B cell (primary cell): ENCODE data around the gene LNP1. TPM values are rescaled to one million over a fixed set of nuclear protein-coding genes. Genes with fewer than 3 reads are reported as not detected.

Source experiments
- ATAC-seq: fragments of 200-7000 bp; cut with Tn5 transposase; one replicate; pipeline ENCODE4 v1.10.0; 2021; ENCODE audit warnings: low read depth, mild to moderate bottlenecking, moderate number of reproducible peaks, moderate library complexity
- CTCF ChIA-PET: fragments of 350-600 bp; sonication (Branson Sonifier 250); formaldehyde crosslinking; loops from one replicate; lab custom pipeline; 2021; ENCODE audit warnings: antibody characterized with exemption, inconsistent platforms; lab: Charles Lee
- POLR2A ChIA-PET: fragments of 350-600 bp; sonication (Branson Sonifier 250); formaldehyde crosslinking; loops from one replicate; lab custom pipeline; 2021; ENCODE audit warnings: antibody characterized with exemption; lab: Charles Lee
- DNase-seq: peaks from one replicate; pipeline ENCODE4 v3.0.0; 2013
- H2AFZ ChIP-seq: 2 replicates; pipeline ENCODE4 v1.6.1; 2012; ENCODE audit warnings: mild to moderate bottlenecking, low read depth, low read length; ENCODE audit not compliant: insufficient read depth, poor library complexity, severe bottlenecking
- H3K27ac ChIP-seq, 2 donors: 1 replicate in 1 of 2; 2 replicates in 1 of 2; pipeline ENCODE4 v1.5.1; 2012 to 2013; ENCODE audit warnings: low read length in 2 of 2, mild to moderate bottlenecking in 2 of 2, moderate library complexity in 1 of 2
- H3K27me3 ChIP-seq, 4 experiments: fragments of 200-600 bp in 1 of 4; sonication (generic) in 1 of 4; replicated peaks in 1 of 4; 1 replicate in 2 of 4; 2 replicates in 2 of 4; pipeline versions ENCODE4 v1.6.1 to v1.7.0; 2013 to 2016; ENCODE audit warnings: low read length in 3 of 4, mild to moderate bottlenecking in 2 of 4, mixed read lengths in 1 of 4, moderate library complexity in 1 of 4; ENCODE audit not compliant: insufficient read depth in 4 of 4, control insufficient read depth in 3 of 4; ENCODE audit errors: control extremely low read depth in 1 of 4
- H3K36me3 ChIP-seq, 2 experiments: replicated peaks in 1 of 2; 1 replicate in 1 of 2; 2 replicates in 1 of 2; pipeline versions ENCODE4 v1.6.1 to v1.7.1; 2013; ENCODE audit warnings: low read length in 1 of 2; ENCODE audit not compliant: insufficient read depth in 2 of 2, control insufficient read depth in 1 of 2; ENCODE audit errors: control extremely low read depth in 1 of 2, extremely low read depth in 1 of 2
- H3K4me1 ChIP-seq, 2 donors: fragments of 200-600 bp in 1 of 2; sonication (generic) in 1 of 2; 1 replicate in 1 of 2; 2 replicates in 1 of 2; pipeline versions ENCODE4 v1.5.1 to v1.6.1; 2013 to 2017; ENCODE audit warnings: low read length in 2 of 2; ENCODE audit not compliant: control insufficient read depth in 2 of 2, insufficient read depth in 2 of 2
- H3K4me2 ChIP-seq: replicated peaks from 2 replicates; pipeline ENCODE3; 2012; ENCODE audit warnings: mild to moderate bottlenecking, low read depth, low read length; ENCODE audit not compliant: poor library complexity, severe bottlenecking
- H3K4me3 ChIP-seq, 5 experiments: fragments of 200-600 bp in 1 of 5; sonication (generic) in 1 of 5; 1 replicate in 3 of 5; 2 replicates in 2 of 5; pipeline versions ENCODE4 v1.5.1 to v1.7.0; 2011 to 2016; ENCODE audit warnings: low read length in 4 of 5, mild to moderate bottlenecking in 4 of 5, low read depth in 2 of 5, control low read depth in 1 of 5, moderate library complexity in 1 of 5; ENCODE audit not compliant: insufficient read depth in 1 of 5; ENCODE audit errors: control extremely low read depth in 1 of 5, extremely low read depth in 1 of 5
- H3K79me2 ChIP-seq: fragments of 200-600 bp; sonication (generic); one replicate; pipeline ENCODE4 v1.6.0; 2016; ENCODE audit warnings: low read length; ENCODE audit not compliant: control insufficient read depth, insufficient read depth
- H3K9ac ChIP-seq: fragments of 200-600 bp; sonication (generic); 2 replicates; pipeline ENCODE4 v1.6.1; 2017; ENCODE audit warnings: mild to moderate bottlenecking, low read length, moderate library complexity
- H3K9me3 ChIP-seq, 3 donors: one replicate each; pipeline versions ENCODE4 v1.6.1 to v1.7.1; 2013; ENCODE audit warnings: low read length in 2 of 3; ENCODE audit not compliant: control insufficient read depth in 2 of 3, insufficient read depth in 1 of 3; ENCODE audit errors: control extremely low read depth in 1 of 3
- H4K20me1 ChIP-seq: 2 replicates; pipeline ENCODE4 v1.6.0; 2012; ENCODE audit warnings: mild to moderate bottlenecking, low read length; ENCODE audit not compliant: insufficient read depth, control insufficient read depth, poor library complexity, severe bottlenecking
- H3K27ac Mint-ChIP-seq: one replicate; pipeline ENCODE4 v1.8.0; 2021; ENCODE audit warnings: mixed read lengths
- H3K27me3 Mint-ChIP-seq: one replicate; pipeline ENCODE4 v1.8.0; 2021; ENCODE audit warnings: mixed read lengths
- H3K4me1 Mint-ChIP-seq: one replicate; pipeline ENCODE4 v1.8.0; 2021; ENCODE audit warnings: mixed read lengths
- H3K4me3 Mint-ChIP-seq: one replicate; pipeline ENCODE4 v1.8.0; 2021; ENCODE audit warnings: mixed read lengths
- H3K9me3 Mint-ChIP-seq: one replicate; pipeline ENCODE4 v1.8.0; 2022; ENCODE audit warnings: mixed read lengths; ENCODE audit not compliant: insufficient read depth
- EZH2 ChIP-seq: IDR thresholded peaks from 2 replicates; pipeline ENCODE4 v1.6.1; 2012; ENCODE audit warnings: borderline replicate concordance, low read depth, mild to moderate bottlenecking, moderate library complexity, low read length; ENCODE audit not compliant: insufficient read depth, poor library complexity, severe bottlenecking
- WGBS: methylation state at CpG from one replicate; pipeline ENCODE4 v1.1.5; 2013; ENCODE audit warnings: missing lambda C conversion rate; ENCODE audit not compliant: insufficient coverage; 5-methylcytosine and 5-hydroxymethylcytosine counted together
- intact Hi-C: fragments of 100-400 bp; cut with micrococcal nuclease; formaldehyde crosslinking; loops from one replicate; pipeline ENCODE4 v1.10.0; 2022
- polyA plus RNA-seq: library from polyadenylated mRNA; depleted of rRNA; stranded (reverse); fragments of >200 nt; gene quantifications from 2 replicates; pipeline ENCODE4 v1.2.3, GENCODE V29; 2012
- total RNA-seq, 2 donors: library from RNA; stranded (reverse); fragments of 120-200 nt in 1 of 2; gene quantifications; 1 replicate in 1 of 2; 2 replicates in 1 of 2; pipeline versions ENCODE4 v1.2.3 to v1.2.4, GENCODE V29; 2013 to 2022
- TF ChIP-seq, protein P1 (sequence below): fragments of 200-600 bp; IDR thresholded peaks from one replicate; pipeline ENCODE4 v1.8.0; 2022; ENCODE audit warnings: antibody characterized with exemption, mild to moderate bottlenecking

LNP1 gene
- total and polyA plus RNA-seq, 2 donors (not counting 1 experiment from before 2014, with no cell fraction given), result 0.39 to 1.9 TPM

DNA sequence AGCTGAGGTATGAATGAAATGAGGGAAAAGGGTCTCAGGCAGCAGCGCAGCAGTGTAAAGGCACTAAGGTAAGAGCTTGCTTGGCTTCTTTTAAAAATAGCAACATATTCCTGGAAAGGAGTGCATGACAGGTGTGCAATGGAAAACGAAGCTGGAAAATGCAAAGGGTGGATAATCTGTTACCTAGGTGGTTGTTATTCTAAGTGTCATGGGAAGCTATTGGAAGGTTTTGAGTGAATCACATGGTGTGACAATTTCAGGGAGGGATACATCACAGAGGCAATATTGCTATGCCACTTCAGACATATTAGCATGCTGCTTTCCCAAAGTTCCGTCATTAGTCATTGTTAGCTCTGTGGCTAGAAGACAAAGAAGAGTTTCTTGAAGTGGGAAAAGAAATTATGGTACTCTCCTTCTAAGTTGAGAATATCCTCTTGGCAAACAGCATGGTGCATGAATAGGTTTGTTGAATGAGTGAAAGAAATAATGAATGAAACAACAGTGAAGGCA is 62.4 kb downstream of the LNP1 start:
- Histone ChIP-seq H3K79me2 (no peaks in the 10 kb centered on the region), H2AFZ (no peak overlapping the region), H3K4me3 (no peak overlapping the region), H3K9ac (no peak overlapping the region), H3K9me3 (peaks cover 0 to 6% (median 6%) of the 10 kb centered on the region in 3 donors), H3K27me3 (peaks cover 0 to 4% (median 0%) of the 10 kb centered on the region in 4 experiments), H3K27ac (no peak overlapping the region), H4K20me1 (no peaks in the 10 kb centered on the region), H3K4me1 (no peaks in the 10 kb centered on the region), H3K4me2 (no peak overlapping the region), H3K36me3 (no peaks in the 10 kb centered on the region)
- CTCF ChIA-PET, result interaction anchor here (0.6 to 2.2 kb wide), 4 partner anchors 12 to 1039 kb away, joined by 3 to 16 read pairs (median 4); no protein-coding TSS in a partner anchor
- H3K27me3 Mint-ChIP-seq, result no peaks in the 10 kb centered on the region
- 72% methylated on average over 3 of the region's 3 CpGs for WGBS
- no peaks in the 10 kb centered on the region for H3K4me1 Mint-ChIP-seq
- H3K9me3 Mint-ChIP-seq, result no peaks in the 10 kb centered on the region
- H3K27ac Mint-ChIP-seq, result no peak overlapping the region
- POLR2A ChIA-PET, result no interaction called here
- DNase-seq (no peak), ATAC-seq (no peak)
- intact Hi-C loops, result loop anchor here (1.0 kb wide), 1 partner anchor 127 kb away; no protein-coding TSS in a partner anchor
- TF ChIP-seq, protein P1, sequence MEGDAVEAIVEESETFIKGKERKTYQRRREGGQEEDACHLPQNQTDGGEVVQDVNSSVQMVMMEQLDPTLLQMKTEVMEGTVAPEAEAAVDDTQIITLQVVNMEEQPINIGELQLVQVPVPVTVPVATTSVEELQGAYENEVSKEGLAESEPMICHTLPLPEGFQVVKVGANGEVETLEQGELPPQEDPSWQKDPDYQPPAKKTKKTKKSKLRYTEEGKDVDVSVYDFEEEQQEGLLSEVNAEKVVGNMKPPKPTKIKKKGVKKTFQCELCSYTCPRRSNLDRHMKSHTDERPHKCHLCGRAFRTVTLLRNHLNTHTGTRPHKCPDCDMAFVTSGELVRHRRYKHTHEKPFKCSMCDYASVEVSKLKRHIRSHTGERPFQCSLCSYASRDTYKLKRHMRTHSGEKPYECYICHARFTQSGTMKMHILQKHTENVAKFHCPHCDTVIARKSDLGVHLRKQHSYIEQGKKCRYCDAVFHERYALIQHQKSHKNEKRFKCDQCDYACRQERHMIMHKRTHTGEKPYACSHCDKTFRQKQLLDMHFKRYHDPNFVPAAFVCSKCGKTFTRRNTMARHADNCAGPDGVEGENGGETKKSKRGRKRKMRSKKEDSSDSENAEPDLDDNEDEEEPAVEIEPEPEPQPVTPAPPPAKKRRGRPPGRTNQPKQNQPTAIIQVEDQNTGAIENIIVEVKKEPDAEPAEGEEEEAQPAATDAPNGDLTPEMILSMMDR, result no peak
- no peak for TF ChIP-seq EZH2
- no peak overlapping the region for H3K4me3 Mint-ChIP-seq

DNA sequence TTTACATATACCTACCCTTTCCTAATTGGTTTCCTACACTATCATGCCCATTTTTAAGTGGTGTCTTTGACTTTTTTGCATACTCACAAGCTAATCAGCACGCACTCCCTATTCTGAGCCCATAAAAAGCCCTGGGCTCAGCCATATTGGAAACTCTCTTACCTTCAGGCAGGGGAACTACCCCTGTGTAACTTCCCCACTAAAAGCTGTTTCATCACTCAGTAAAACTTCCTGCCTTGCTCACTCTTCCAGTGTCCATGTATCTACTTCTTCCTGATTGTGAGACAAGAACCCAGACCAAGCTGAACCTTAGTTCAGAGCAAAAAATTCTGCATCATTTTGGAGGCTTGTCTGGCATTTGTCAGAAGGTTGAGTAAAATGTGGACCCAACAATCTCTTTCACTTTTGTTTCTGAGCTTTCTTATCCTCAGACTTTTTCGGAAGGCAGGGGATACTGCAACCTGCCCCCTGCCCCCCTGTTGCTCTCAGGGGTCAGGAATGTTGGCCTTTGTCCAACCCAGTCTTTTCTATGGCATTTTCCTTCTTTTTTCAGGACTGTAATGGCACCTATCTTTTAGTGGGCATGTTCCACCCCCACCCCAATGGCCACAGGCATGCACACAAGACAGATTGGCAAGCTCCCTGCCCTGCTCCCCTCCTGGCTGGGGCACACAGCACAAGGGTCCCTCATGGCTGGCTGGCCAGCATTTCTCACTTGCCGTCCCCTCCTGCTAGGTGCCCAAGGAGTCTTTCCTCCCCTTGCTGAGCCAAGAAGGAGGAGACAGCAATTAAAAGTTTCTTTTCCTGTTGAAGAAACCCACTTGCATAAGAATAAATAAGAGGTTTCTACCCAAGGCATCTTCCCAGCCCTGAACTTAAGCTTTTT is 64.8 kb downstream of the LNP1 start:
- 80% methylated on average over 1 of the region's 3 CpGs for WGBS
- H3K9me3 ChIP-seq, result peaks cover 0 to 10% (median 6%) of the 10 kb centered on the region in 3 donors
- ChIA-PET CTCF (no interaction called here), POLR2A (no interaction called here)
- ATAC-seq (no peak), DNase-seq (no peak)
- Mint-ChIP-seq H3K27ac (no peak overlapping the region), H3K9me3 (peaks cover 8% of the 10 kb centered on the region), H3K27me3 (peaks cover 5% of the 10 kb centered on the region), H3K4me1 (no peaks in the 10 kb centered on the region), H3K4me3 (no peak overlapping the region)
- H2AFZ ChIP-seq, result peak overlapping the region; percentile 36
- H3K4me3 ChIP-seq, result no peak overlapping the region
- no peak overlapping the region for H3K27ac ChIP-seq
- H3K79me2 ChIP-seq, result no peaks in the 10 kb centered on the region
- no peak overlapping the region for H3K9ac ChIP-seq
- intact Hi-C loops, result no loop called here
- H4K20me1 ChIP-seq, result no peaks in the 10 kb centered on the region
- H3K4me2 ChIP-seq, result no peak overlapping the region
- no peaks in the 10 kb centered on the region for H3K4me1 ChIP-seq
- peaks cover 0 to 4% (median 0%) of the 10 kb centered on the region in 4 experiments for H3K27me3 ChIP-seq
- no peaks in the 10 kb centered on the region for H3K36me3 ChIP-seq
- TF ChIP-seq, protein P1, result no peak
- TF ChIP-seq EZH2, result no peak
